Activated CD4-positive, alpha-beta T cell treated with anti-CD3 and anti-CD28 coated beads, Interleukin-2, Interleukin-4, amounts not matched to agents 100 ng/mL and 50 ng/mL, durations not matched to agents 16 hours and 8 hours (primary cell): ENCODE measurements around the gene PLCG2.

Experiments used
- DNase-seq: peaks from one replicate; pipeline ENCODE4 v3.0.0-alpha.2; 2020; ENCODE audit warnings: low spot score

Gene PLCG2

GRCh38 chr16:81816793-81817210, 37.7 kb downstream of the PLCG2 start:
- DNase-seq = no peak

GRCh38 chr16:81817296-81817695, 38.2 kb downstream of the PLCG2 start:
- DNase-seq = no peak

- no peak for DNase-seq
These were observed 38.9 kb downstream of the PLCG2 start for GRCh38 chr16:81817789-81818567.

- DNase-seq = no peak
These were observed 39.4 kb downstream of the PLCG2 start for GRCh38 chr16:81818568-81818896.

- DNase-seq = no peak
These were observed 39.8 kb downstream of the PLCG2 start for GRCh38 chr16:81818905-81819304.

- DNase-seq = no peak
These were observed 42.5 kb downstream of the PLCG2 start for GRCh38 chr16:81821436-81822128.

- no peak for DNase-seq
These were observed 44.0 kb downstream of the PLCG2 start for GRCh38 chr16:81823111-81823510.

GRCh38 chr16:81823734-81824133, 44.6 kb downstream of the PLCG2 start:
- DNase-seq = no peak

- no peak for DNase-seq
These were observed 47.4 kb downstream of the PLCG2 start for GRCh38 chr16:81826523-81826922.

- DNase-seq = no peak
These were observed 51.9 kb downstream of the PLCG2 start for GRCh38 chr16:81830845-81831540.

- peak; percentile 57 for DNase-seq
These were observed 52.6 kb downstream of the PLCG2 start for GRCh38 chr16:81831722-81832126.

- no peak for DNase-seq
These were observed 53.9 kb downstream of the PLCG2 start for GRCh38 chr16:81832801-81833547.

GRCh38 chr16:81833751-81834150, 54.7 kb downstream of the PLCG2 start:
- DNase-seq = no peak

- DNase-seq = no peak
These were observed 55.8 kb downstream of the PLCG2 start for GRCh38 chr16:81834868-81835267.

- no peak for DNase-seq
These were observed 57.4 kb downstream of the PLCG2 start for GRCh38 chr16:81836279-81837054.

- DNase-seq = no peak
These were observed 58.2 kb downstream of the PLCG2 start for GRCh38 chr16:81837312-81837751.

GRCh38 chr16:81838794-81839193, 59.7 kb downstream of the PLCG2 start:
- no peak for DNase-seq

GRCh38 chr16:81841722-81842121, 62.6 kb downstream of the PLCG2 start:
- peak; percentile 37 for DNase-seq

GRCh38 chr16:81842564-81843242, 63.6 kb downstream of the PLCG2 start:
- DNase-seq = no peak

GRCh38 chr16:81843243-81843582, 64.1 kb downstream of the PLCG2 start:
- DNase-seq = no peak

GRCh38 chr16:81843683-81844082, 64.6 kb downstream of the PLCG2 start:
- DNase-seq = no peak
